NCI-H345 treated with DMSO at 0.1 percent for 48 hours (cell line): ENCODE data around the gene FKBP3.
A peak's percentile ranks its signal among the peaks of the same experiment; 100 is the strongest.
"Not testable (repeated sequence)": the region's sequence is repeated elsewhere in the genome, so short reads cannot be mapped to it uniquely, and the experiment has no call there.

Source experiments
- DNase-seq: peaks from one replicate; lab custom pipeline; 2025; ENCODE audit not compliant: unreplicated experiment; lab: John Stamatoyannopoulos, UW

The FKBP3 gene

GRCh38 chr14:45114327-45114726, 20.0 kb downstream of the FKBP3 start:
- DNase-seq: no peak

DNA sequence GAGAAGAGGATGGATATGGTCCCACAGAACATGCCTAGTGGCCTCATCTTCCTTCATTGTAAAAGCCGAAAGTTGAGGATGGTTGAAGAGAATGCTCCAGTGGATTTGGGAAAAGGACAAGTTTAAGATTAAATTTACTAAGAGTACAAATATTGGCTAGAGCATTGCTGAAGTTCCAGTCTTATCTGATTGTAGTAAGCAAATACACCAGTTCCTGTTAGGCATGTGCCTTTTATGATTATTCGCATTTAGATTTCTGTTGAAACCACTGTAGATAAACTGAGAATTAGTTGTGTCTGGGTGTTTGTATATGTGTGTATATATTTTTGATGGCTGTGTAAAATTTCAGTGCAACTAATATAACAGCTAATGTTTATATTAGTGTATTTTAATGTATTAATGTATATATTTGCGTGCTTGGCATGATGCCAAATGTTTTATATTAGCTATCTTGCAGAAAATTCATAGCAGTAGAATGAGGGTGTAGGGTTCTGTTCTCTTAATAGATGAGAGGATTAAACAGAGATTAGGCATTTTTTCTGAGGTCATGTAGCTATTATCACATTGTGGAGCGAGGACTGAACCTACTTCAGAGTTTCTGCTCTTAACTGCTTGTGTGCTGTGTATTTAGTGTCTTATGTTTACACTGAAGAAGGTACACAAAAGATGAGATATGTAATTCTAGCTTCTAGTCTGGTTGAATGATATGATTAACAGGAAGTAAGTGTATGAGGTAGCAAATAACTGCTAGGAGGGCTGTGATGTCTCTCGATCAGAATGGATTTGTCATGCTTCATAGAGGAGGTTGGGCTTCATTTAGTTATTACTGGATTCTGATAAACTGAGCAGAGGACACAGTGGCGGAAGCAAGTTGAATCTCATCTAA, 21.1 kb downstream of the FKBP3 start:
- no peak for DNase-seq

- no peak for DNase-seq
These were observed 29.7 kb downstream of the FKBP3 start for GRCh38 chr14:45104561-45104960.

- DNase-seq: no peak
These were observed 30.5 kb downstream of the FKBP3 start for GRCh38 chr14:45103806-45104205.

DNA sequence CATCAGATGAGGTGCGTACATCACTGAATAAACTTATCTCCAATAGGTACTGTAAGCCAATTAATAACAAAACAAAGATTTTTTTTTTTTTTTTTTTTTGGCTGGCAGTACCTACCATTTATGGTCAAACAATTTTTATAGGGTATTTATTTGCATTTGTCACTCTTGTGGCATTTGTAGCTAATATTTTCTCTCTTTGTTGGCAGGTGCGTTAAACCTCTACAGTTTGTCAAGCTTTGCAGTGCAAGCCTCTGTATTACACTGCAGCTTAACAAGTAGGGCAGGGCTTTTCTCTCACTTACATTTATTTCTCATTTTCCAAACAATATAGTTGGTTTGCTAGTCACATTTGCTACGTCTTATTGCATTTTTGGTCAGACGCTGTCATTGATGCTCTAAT, 38.1 kb downstream of the FKBP3 start:
- no peak for DNase-seq

GRCh38 chr14:45095143-45095542, 39.1 kb downstream of the FKBP3 start:
- no peak for DNase-seq

GRCh38 chr14:45094275-45094674, 40.0 kb downstream of the FKBP3 start:
- no peak for DNase-seq

- DNase-seq: no peak
These were observed 42.6 kb downstream of the FKBP3 start for GRCh38 chr14:45091710-45092109.

DNA sequence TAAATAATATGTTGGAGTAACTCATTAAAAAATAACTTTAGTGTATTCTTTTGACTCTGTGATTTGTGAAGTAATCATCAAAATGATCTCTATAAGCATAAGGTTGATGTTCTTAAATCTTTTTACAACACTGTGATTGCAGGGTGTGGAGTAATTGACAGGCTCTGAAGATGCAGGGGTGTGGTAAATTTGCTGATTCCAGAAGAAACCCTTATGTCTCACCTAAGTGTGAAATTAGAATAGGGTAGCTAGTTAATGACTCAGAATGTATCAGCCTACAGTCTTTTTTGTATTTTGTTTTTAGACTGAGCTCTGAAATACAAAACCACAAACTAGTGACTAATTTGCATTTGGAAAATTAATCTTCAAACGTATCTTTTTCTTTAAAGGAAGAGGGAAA, 44.5 kb downstream of the FKBP3 start:
- no peak for DNase-seq

DNA sequence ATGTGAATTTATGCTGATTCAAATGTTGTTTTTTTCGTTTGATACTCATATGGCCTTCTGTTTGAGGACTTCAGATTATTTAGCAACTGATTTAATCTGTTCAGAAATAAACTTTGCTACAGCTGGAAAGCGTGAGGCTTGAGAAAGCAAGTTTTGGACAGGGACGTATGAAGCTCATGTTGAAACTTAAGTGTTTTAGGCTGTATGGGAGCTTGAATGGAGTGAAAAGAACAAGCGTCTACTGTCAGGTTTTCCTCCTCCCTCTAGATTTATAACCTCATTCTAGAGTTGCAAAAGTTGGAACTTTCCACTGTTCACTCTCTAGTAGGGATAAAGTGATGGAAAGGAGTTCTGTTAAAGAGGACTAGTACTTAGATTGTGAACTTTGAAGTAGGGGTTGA, 49.3 kb downstream of the FKBP3 start:
- no peak for DNase-seq

DNA sequence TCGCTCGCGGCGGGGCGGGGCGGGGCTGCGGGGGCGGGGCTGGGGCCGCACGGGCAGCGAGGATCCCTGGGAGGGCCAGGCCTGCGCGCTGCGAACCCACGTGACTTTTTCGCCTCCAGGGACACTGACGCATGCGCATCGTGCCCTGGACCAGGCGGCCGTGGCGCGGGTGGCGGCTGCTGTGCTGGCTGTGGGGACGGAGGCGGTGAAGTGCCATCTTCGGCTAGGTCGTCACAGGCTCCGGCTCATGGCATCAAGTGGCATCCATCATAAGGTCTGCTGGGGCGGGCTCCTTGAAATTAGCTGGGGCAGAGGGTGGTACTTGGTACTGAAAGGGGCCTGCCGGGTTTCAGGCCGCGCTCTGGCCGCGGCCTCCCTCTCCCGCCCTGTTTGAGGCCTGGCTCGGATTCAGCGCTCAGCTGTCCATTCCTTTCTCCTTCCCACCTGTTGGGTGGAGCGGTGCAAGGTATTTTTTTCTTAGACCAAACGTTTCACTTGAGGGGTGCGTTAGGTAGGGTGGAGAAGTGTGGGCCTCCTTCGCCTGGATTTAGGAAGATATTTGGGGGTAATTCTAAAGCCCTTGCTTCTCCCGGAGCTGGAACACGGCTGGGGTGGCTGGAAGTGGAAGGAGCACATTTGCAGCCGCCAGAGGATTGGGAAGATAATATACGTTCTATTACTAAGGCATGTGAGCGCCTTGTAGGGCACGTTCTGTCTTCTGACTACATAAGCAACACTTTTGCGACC, 50.1 kb downstream of the FKBP3 start, which contains the start of gene PRPF39:
PRPF39 (plus strand) TSS at position 141 of the 747 bp plus-strand sequence. CDS start 11,124 bp downstream, outside the sequence.
- peak; percentile 90 for DNase-seq

DNA sequence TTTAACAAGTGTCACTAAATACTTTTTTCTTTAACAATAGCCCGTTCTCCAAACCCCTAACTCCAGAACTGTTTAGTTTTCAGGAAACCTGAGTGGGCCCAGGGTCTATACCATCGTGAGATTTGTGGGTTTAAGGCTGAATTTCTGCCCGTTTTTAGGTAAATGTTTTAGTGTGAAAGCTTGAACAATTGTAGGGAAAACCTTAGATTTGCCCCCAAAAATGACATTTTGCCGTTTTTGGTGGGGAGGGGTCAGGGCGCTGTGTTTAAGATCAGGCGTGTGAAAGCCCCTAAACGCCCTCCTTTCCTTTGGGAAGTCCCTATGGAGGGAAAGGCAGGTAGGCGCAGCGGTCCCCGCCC, 50.7 kb downstream of the FKBP3 start:
- no peak for DNase-seq

DNA sequence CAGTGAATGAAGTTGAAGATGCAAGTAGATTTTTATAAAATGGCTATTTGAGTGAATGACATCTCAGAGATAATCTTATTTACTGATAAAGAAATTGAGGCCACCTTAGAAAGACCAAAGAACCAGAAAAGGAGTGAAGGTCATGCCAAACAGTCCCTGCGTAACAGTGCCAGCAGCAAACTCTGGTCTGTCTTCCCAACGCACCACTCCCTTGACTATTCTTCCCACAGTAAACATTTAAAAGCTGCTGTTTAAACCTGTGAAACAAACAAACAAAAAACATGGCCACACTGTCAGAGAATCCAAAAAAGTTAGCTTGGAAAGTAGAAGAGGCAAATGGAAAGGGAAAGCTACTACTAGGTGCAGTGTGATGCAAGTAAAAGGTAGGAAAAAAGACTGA, 51.9 kb downstream of the FKBP3 start:
- DNase-seq: no peak

GRCh38 chr14:45081096-45081495, 53.2 kb downstream of the FKBP3 start:
- DNase-seq: not testable (repeated sequence)

- not testable (repeated sequence) for DNase-seq
These were observed 53.8 kb downstream of the FKBP3 start for GRCh38 chr14:45080416-45080968.

GRCh38 chr14:45078323-45078722, 56.0 kb downstream of the FKBP3 start:
- DNase-seq: no peak

DNA sequence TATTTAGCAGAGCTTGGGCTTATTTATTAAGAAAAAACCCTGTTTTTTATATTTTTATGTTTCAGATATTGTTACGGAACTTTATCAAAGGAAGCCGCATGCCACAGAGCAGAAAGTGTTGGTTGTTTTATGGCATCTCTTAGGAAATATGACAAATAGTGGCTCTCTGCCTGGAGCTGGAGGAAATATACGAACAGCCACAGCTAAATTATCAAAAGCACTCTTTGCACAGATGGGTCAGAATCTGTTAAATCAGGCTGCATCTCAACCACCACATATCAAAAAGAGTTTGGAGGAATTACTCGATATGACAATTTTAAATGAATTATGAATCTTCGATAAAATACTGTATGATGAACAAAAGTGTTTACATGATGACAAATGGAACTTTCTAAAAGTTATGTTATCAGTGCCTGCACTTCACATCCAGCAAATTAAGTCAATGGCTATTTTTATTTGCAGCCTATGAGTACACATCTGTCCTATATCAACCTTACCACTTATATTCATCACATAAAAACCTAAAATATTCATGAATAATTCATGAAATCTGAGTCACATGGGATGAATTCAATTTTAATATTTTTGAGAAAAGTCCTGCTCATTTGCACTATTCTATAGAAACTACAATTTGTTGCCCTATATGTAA, 60.9 kb downstream of the FKBP3 start:
- no peak for DNase-seq

DNA sequence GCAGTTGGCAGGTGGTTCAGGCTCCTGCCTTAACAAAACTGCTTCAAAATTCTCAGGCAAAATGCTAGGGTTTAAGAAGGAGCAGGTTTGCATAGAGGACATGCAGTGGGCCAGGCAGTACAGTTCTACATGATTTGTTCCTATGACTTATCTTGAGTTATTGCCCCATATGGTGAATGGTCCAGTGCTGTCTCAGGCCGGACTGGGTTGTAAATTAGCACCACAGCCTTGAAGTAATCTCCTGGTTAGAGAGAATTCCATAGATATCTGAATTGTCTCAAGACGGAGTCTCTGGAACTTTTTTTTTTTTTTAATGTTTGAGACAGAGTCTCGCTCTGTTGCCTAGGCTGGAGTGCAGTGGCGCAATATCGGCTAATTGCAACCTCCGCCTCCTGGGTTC, 62.2 kb downstream of the FKBP3 start:
- no peak for DNase-seq

DNA sequence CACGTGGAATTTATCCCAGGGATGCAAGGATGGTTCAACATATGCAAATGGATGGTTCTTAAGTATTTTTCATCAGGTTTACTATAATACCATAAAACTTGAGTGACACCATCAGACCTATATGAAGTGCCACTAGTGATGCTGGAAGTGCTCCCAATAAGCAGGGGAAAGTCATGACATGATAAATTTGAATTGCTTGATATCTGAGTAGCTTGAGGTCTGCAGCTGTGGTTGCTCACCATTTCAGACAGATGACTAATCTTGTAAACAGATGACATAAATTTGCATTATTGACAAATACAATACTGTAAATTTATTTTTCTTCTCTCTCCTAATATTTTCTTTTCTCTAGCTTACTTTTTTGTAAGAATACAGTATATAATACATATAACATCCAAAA, 64.1 kb downstream of the FKBP3 start:
- DNase-seq: no peak

DNA sequence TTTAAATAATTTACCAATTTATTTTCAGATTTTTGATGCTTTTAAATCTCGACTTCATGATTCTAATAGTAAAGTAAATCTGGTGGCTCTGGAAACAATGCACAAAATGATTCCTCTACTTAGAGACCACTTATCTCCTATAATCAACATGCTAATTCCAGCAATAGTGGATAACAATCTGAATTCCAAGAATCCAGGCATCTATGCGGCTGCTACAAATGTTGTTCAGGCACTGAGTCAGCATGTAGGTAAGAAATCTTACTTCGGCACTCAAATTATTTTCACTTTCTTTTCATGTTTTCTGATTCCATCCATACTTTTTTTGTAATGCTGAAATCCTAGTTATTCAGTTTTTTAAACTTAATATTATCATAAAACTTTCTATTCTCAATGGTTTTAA, 65.9 kb downstream of the FKBP3 start:
- DNase-seq: no peak

DNA sequence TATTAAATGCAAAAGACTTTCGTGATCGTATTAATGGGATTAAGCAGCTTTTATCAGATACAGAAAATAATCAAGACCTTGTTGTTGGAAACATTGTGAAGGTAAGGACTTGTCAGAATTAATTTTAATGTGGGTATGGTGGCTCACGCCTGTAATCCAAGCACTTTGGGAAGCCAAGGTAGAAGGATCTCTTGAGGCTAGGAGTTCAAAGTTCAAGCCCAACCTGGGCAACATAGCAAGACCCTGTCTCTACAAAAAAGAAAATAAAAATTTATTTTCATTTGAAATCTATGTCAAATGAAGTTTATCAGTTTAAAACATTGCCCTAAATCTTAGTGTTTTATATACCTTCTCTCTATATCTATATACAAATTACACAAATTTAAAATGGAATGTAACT, 67.6 kb downstream of the FKBP3 start:
- no peak for DNase-seq
